Testis (tissue), 3 donors: Measurements from ENCODE around the gene CYB5B. TPM values are rescaled to one million over a fixed set of nuclear protein-coding genes. Genes with fewer than 3 reads are reported as not detected.

Experiments used
- DNase-seq: peaks from one replicate; pipeline ENCODE4 v3.0.0-alpha.2; 2019
- H3K27ac ChIP-seq, 2 donors: fragments of 200-600 bp; sonication (generic); one replicate each; pipeline ENCODE4 v1.5.1; 2019
- H3K27me3 ChIP-seq: fragments of 200-600 bp; sonication (generic); one replicate; pipeline ENCODE4 v1.5.1; 2019
- H3K36me3 ChIP-seq: fragments of 200-600 bp; sonication (generic); one replicate; pipeline ENCODE4 v1.5.1; 2017; ENCODE audit warnings: low read depth; ENCODE audit errors: missing control alignments
- H3K4me1 ChIP-seq: fragments of 200-600 bp; sonication (generic); one replicate; pipeline ENCODE4 v1.5.1; 2019
- H3K4me3 ChIP-seq, 2 donors: fragments of 200-600 bp; sonication (generic); one replicate each; pipeline ENCODE4 v1.5.1; 2017 to 2019
- H3K9me3 ChIP-seq: fragments of 200-600 bp; sonication (generic); one replicate; pipeline ENCODE4 v1.5.1; 2017
- POLR2A ChIP-seq: fragments of 450-650 bp; IDR thresholded peaks from one replicate; pipeline ENCODE4 v1.6.1; 2017; ENCODE audit warnings: antibody characterized with exemption, mild to moderate bottlenecking, moderate library complexity
- WGBS, 2 donors: methylation state at CpG; one replicate each; pipeline ENCODE4 v1.1.5; 2018; 5-methylcytosine and 5-hydroxymethylcytosine counted together
- intact Hi-C: fragments of 100-400 bp; cut with DNase I; formaldehyde crosslinking; loops from one replicate; pipeline ENCODE4 v1.15.1; 2023; ENCODE audit warnings: low total_unique reads
- polyA plus RNA-seq: library from polyadenylated mRNA; stranded (reverse); fragments of 350-450 nt; fragmentation: Illumina TruSeq; extraction: RNeasy Lipid Tissue Mini Kit (QIAGEN cat#74804); gene quantifications from one replicate; pipeline ENCODE4 v1.2.3, GENCODE V29; 2014; ENCODE audit warnings: low read depth, low replicate concordance; ENCODE audit not compliant: insufficient read depth
- total RNA-seq, 2 donors: library from RNA; depleted of rRNA; stranded (reverse); fragments of >200 nt; gene quantifications; one replicate each; pipeline ENCODE4 v1.2.3, GENCODE V29; 2016
- TF ChIP-seq, protein P1 (sequence below), 3 experiments: fragments of 450-650 bp in 2 of 3; fragments of 200-600 bp in 1 of 3; sonication (generic) in 1 of 3; IDR thresholded peaks; one replicate each; pipeline ENCODE4 v1.5.1; 2016 to 2019; ENCODE audit warnings: antibody characterized with exemption in 3 of 3, mild to moderate bottlenecking in 2 of 3, moderate library complexity in 1 of 3

CYB5B gene
- total and polyA plus RNA-seq, 3 donors from 2014 or later = 65.8 to 91.9 (median 85.0) TPM

DNA sequence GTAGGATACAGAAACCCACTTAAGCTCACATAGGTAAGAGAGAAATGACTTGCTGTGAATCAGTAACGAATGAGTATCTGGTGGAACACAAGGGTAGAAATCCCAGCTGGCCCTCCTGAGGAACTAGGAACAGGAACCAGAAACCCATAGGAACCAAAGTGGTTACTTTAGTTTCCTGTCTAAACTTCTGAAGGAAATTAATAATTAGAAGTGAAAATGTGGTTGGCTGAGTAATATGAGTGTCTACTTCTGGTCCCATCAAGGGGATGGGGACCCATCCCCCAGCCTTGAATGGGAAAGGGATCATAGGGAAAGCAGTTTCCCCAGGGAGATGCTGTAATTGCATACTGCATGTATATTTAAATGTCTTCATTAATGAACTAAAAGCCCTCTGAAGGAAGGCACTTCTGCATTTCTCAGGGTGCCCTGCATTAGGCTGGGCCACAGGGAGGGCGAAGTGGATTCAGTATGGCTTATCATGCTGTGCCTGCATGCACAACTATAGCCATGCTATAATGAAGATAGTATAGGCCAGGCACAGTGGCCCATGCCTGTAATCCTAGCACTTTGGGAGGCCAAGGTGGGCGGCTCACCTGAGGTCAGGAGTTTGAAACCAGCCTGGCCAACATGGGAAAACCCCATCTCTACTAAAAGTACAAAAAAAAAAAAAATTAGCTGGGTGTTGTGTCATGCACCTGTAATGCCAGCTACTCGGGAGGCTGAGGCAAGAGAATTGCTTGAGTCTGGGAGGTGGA lies 45.6 kb downstream of the CYB5B start:
- no peaks in the 10 kb centered on the region for H3K27me3 ChIP-seq
- intact Hi-C loops = no loop called here
- H3K4me3 ChIP-seq = no peak overlapping the region
- no peak for DNase-seq
- H3K27ac ChIP-seq = no peak overlapping the region
- H3K36me3 ChIP-seq = no peaks in the 10 kb centered on the region
- TF ChIP-seq, protein P1, sequence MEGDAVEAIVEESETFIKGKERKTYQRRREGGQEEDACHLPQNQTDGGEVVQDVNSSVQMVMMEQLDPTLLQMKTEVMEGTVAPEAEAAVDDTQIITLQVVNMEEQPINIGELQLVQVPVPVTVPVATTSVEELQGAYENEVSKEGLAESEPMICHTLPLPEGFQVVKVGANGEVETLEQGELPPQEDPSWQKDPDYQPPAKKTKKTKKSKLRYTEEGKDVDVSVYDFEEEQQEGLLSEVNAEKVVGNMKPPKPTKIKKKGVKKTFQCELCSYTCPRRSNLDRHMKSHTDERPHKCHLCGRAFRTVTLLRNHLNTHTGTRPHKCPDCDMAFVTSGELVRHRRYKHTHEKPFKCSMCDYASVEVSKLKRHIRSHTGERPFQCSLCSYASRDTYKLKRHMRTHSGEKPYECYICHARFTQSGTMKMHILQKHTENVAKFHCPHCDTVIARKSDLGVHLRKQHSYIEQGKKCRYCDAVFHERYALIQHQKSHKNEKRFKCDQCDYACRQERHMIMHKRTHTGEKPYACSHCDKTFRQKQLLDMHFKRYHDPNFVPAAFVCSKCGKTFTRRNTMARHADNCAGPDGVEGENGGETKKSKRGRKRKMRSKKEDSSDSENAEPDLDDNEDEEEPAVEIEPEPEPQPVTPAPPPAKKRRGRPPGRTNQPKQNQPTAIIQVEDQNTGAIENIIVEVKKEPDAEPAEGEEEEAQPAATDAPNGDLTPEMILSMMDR (IDR thresholded peaks at IDR 0.05) = no peak
- TF ChIP-seq POLR2A = no peak
- H3K4me1 ChIP-seq = no peaks in the 10 kb centered on the region
- 82 to 89% methylated on average over 4 of the region's 4 CpGs for WGBS, 2 donors
- H3K9me3 ChIP-seq = no peaks in the 10 kb centered on the region

DNA sequence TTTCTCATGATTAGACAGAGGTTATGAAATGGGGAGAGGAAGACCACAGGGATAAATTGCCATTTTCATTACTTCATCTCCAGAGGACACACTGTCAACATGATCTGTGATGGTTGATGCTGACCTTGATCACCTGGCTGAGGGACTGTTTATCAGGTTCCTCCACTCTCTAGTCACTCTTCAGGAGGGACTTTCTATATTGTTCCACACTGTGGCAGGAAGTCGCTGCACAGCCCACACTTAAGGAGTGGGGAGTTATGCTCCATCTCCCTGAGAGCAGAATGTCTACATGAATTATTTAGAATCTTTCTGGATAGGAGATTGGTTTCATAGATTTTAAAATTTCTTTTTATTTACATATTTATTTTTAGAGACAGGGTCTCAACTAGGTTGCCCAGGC lies 46.7 kb downstream of the CYB5B start:
- Histone ChIP-seq H3K27me3 (no peaks in the 10 kb centered on the region), H3K4me3 (no peak overlapping the region), H3K4me1 (no peaks in the 10 kb centered on the region), H3K9me3 (no peaks in the 10 kb centered on the region), H3K36me3 (no peaks in the 10 kb centered on the region), H3K27ac (no peak overlapping the region)
- DNase-seq = no peak
- intact Hi-C loops = no loop called here
- TF ChIP-seq, protein P1 (IDR thresholded peaks at IDR 0.05) = no peak
- TF ChIP-seq POLR2A = no peak
- 84 to 92% methylated on average over 1 of the region's 1 CpG for WGBS, 2 donors

DNA sequence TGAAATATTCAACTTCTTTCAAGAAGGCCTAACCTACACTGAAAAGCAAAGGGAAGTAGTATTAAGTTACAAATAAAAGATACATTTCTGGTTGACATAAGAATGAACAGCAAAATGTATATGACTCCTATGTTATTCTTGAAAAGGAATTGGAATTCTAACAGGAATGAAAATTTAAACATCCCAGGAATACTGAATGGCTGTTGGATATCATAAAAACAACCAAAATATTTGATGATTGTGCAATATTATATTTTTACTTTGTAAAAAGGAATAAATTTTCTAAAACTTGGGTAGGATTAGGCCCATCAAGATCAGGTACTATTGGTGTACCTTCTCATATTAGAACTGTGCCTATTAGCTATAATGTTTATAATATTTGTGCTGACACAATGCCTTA lies 50.0 kb downstream of the CYB5B start:
- Histone ChIP-seq H3K9me3 (no peaks in the 10 kb centered on the region), H3K36me3 (no peaks in the 10 kb centered on the region), H3K4me1 (no peaks in the 10 kb centered on the region), H3K4me3 (no peak overlapping the region), H3K27ac (no peak overlapping the region), H3K27me3 (no peaks in the 10 kb centered on the region)
- no peak for TF ChIP-seq POLR2A
- TF ChIP-seq, protein P1 (IDR thresholded peaks at IDR 0.05) = no peak
- intact Hi-C loops = no loop called here
- DNase-seq = no peak

DNA sequence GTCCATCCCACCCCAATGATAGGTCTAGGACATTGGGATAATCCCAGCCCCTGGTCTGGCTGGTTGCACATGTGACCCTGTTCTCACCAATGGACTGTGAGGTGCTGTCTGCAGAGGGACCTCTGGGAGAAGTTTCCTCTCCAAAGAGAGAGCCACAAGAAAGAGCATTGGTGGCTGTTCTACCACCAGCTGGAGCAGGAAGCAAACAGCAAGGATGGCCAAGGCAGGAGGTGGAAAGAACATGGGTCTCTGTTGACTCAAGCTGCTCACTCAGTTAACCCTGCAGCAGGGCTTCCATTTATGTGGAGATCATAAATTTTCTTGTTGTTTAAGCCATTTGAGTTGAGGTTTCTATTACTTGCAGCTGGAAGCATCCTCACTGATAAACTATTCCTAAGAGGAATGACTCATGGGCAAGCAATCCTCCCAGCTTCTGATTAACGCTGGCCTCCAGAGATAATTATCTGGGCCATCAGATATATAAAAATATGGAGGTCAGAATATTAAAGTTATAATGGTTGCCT lies 52.6 kb downstream of the CYB5B start:
- intact Hi-C loops = no loop called here
- Histone ChIP-seq H3K4me1 (peaks cover 6% of the 10 kb centered on the region), H3K4me3 (no peak overlapping the region), H3K27ac (no peak overlapping the region), H3K27me3 (no peaks in the 10 kb centered on the region), H3K9me3 (no peaks in the 10 kb centered on the region), H3K36me3 (no peaks in the 10 kb centered on the region)
- TF ChIP-seq, protein P1 (IDR thresholded peaks at IDR 0.05) = no peak
- no peak for TF ChIP-seq POLR2A
- 50% methylated on average over 1 of the region's 1 CpG for WGBS, 2 donors
- DNase-seq = no peak

DNA sequence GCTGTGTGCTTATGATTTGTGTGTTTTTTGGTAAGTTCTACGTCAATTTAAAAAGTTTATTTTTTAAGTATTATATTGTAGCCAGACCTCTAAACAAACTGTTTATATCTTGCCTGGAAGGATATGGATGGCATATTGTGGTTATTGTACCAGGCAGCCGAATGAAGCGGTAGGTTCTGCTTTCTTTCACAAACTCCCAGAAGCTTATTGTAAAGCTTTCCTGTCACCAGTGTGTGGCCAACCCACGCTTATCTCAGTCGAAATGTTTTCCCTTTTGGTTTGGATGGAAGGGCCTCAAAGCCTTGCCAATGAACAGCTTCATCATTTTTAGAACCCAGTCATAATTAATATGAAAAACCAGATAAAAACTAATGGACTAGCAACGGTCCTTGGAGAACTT lies 53.1 kb downstream of the CYB5B start:
- H3K27me3 ChIP-seq = no peaks in the 10 kb centered on the region
- TF ChIP-seq, protein P1 (IDR thresholded peaks at IDR 0.05) = no peak
- TF ChIP-seq POLR2A = no peak
- H3K9me3 ChIP-seq = no peaks in the 10 kb centered on the region
- H3K4me3 ChIP-seq = no peak overlapping the region
- H3K27ac ChIP-seq = no peak overlapping the region
- 67 to 72% methylated on average over 6 of the region's 6 CpGs for WGBS, 2 donors
- DNase-seq = no peak
- peaks cover 10% of the 10 kb centered on the region for H3K4me1 ChIP-seq
- no peaks in the 10 kb centered on the region for H3K36me3 ChIP-seq
- intact Hi-C loops = no loop called here
